ENCODE measurements around the gene SMC2. TPM values are rescaled to one million over a fixed set of nuclear protein-coding genes. Genes with fewer than 3 reads are reported as not detected.

The SMC2 gene
- total and polyA plus RNA-seq, 9 of the 15 experiments (the other 6 are each of a cell fraction or from before 2014, with no cell fraction given): 18.0 to 54.0 (median 32.9) TPM

- TF ChIP-seq FOXM1 (IDR thresholded peaks at IDR 0.05; ENCODE audit: low read depth) (peak; percentile 44; the same call in 1 of the 2 replicates), FOXM1 (CRISPR knock-in tag; IDR thresholded peaks at IDR 0.05; ENCODE audit: low read depth) (no peak), CCNT2 (IDR thresholded peaks at IDR 0.05; ENCODE audit: borderline replicate concordance, extremely low read depth, insufficient read length, low read depth, low read length) (no peak), CREM (IDR thresholded peaks at IDR 0.05; ENCODE audit: low read depth) (peak; percentile 39; the same call in 1 of the 2 replicates), ZKSCAN8 (CRISPR knock-in tag; IDR thresholded peaks at IDR 0.05) (no peak), HMGXB4 (CRISPR knock-in tag; IDR thresholded peaks at IDR 0.05) (no peak), NBN (IDR thresholded peaks at IDR 0.05; ENCODE audit: low read depth) (peak; percentile 63; the same call in 1 of the 2 replicates), LCOR (CRISPR knock-in tag; IDR thresholded peaks at IDR 0.05) (no peak), YBX1 (IDR thresholded peaks at IDR 0.05) (no peak), USF1 (CRISPR knock-in tag; IDR thresholded peaks at IDR 0.05) (no peak), ZNF561 (CRISPR knock-in tag; conservative IDR thresholded peaks at IDR 0.05) (no peak), PRMT5 (CRISPR knock-in tag; IDR thresholded peaks at IDR 0.05) (no peak), NR2C1 (IDR thresholded peaks at IDR 0.05) (no peak; the same call in 1 of the 2 replicates), NR2C1 (tag; IDR thresholded peaks at IDR 0.05) (peak; percentile 55), ZNF740 (CRISPR knock-in tag; IDR thresholded peaks at IDR 0.05) (no peak), ZNF740 (tag; IDR thresholded peaks at IDR 0.05) (no peak), MAX (CRISPR knock-in tag; IDR thresholded peaks at IDR 0.05) (no peak), ESRRB (CRISPR knock-in tag; IDR thresholded peaks at IDR 0.05; ENCODE audit: borderline replicate concordance) (no peak), KDM5B (IDR thresholded peaks at IDR 0.05; ENCODE audit: insufficient replicate concordance, low read depth, low read length) (peak; percentile 92), GATAD2A (IDR thresholded peaks at IDR 0.05) (no peak), GTF2A2 (tag; IDR thresholded peaks at IDR 0.05) (no peak)
- TF ChIP-seq, protein P1, sequence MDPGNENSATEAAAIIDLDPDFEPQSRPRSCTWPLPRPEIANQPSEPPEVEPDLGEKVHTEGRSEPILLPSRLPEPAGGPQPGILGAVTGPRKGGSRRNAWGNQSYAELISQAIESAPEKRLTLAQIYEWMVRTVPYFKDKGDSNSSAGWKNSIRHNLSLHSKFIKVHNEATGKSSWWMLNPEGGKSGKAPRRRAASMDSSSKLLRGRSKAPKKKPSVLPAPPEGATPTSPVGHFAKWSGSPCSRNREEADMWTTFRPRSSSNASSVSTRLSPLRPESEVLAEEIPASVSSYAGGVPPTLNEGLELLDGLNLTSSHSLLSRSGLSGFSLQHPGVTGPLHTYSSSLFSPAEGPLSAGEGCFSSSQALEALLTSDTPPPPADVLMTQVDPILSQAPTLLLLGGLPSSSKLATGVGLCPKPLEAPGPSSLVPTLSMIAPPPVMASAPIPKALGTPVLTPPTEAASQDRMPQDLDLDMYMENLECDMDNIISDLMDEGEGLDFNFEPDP (CRISPR knock-in tag; IDR thresholded peaks at IDR 0.05): no peak
- TF ChIP-seq, protein P2, sequence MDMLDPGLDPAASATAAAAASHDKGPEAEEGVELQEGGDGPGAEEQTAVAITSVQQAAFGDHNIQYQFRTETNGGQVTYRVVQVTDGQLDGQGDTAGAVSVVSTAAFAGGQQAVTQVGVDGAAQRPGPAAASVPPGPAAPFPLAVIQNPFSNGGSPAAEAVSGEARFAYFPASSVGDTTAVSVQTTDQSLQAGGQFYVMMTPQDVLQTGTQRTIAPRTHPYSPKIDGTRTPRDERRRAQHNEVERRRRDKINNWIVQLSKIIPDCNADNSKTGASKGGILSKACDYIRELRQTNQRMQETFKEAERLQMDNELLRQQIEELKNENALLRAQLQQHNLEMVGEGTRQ (CRISPR knock-in tag; IDR thresholded peaks at IDR 0.05): no peak
Measured at GRCh38 chr9:104093647-104094533, at the start of gene SMC2 (continued).
